Placental pericyte (primary cell): Measurements from ENCODE around the gene CREB3L1. TPM values are rescaled to one million over a fixed set of nuclear protein-coding genes. Genes with fewer than 3 reads are reported as not detected.

Source experiments
- total RNA-seq: library from RNA; depleted of rRNA; stranded (reverse); fragments of >200 nt; gene quantifications from 2 replicates; pipeline ENCODE4 v1.2.3, GENCODE V29; 2012

Gene CREB3L1
- total RNA-seq: 56.9 and 68.6 TPM in 2 replicates

DNA sequence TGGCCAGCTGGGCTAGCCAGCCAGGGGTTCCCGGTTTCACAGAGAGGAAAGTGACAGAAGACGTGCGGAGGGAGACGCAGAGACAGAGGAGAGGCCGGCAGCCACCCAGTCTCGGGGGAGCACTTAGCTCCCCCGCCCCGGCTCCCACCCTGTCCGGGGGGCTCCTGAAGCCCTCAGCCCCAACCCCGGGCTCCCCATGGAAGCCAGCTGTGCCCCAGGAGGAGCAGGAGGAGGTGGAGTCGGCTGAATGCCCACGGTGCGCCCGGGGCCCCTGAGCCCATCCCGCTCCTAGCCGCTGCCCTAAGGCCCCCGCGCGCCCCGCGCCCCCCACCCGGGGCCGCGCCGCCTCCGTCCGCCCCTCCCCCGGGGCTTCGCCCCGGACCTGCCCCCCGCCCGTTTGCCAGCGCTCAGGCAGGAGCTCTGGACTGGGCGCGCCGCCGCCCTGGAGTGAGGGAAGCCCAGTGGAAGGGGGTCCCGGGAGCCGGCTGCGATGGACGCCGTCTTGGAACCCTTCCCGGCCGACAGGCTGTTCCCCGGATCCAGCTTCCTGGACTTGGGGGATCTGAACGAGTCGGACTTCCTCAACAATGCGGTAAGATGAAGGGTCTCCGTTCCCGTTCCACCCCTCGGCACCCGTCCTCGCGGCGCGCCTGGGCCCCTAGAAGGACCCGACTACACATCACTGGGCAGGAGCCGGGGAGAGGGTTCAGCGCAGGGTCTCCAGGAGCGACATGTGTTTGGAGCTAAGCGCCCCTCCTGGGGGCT, at the start of gene CREB3L1:
TSS of gene CREB3L1 (plus strand) at position 41 of the 765 bp plus-strand sequence. CDS start at position 491, 450 bp downstream.

DNA sequence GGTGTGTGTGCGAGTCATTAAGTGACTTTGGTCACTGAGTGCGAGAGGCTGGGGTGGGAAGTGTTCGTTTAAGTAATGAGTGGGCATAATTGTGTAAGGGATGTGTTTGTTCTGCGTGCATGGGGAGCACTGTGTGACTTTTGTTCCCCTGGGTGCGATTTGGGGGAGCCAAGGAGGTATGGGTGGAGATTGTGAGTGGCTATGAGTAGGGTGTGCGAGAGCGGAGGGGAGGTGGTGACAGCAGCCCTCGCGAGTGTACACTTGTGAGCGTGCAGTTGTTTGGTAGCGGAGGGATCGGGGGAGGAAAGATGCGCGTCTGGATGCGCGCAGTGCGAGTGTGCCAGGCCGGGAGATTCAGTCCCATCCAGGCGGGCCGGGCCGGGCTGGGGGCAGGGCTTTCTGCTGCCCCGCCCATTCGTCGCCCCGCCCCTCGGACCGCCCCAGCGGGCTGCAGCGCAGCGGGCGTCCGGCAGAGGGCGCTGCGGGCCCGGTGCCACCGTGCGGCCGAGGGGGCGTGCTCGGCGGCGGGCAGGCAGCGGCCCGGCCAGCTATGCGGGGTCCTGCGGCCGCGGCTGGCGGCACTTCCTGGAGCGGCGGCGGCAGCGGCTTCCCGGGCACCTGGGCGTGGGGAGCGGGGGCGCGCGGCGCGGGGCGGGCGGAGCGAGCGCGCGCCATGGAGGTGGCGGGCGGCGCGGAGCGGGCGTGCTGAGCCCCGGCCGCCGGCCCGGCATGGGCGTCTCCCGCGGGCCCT, 69.6 kb downstream of the CREB3L1 start, which contains the start of gene DGKZ:
TSS of gene DGKZ (plus strand) at position 578 of the 751 bp plus-strand sequence. CDS start 197 bp downstream, outside the sequence.

Other genes with a start within 250 kb of the CREB3L1 start
- gene PHF21A, start 156.2 kb upstream of the CREB3L1 start, total RNA-seq: 14.7 and 16.3 TPM in 2 replicates
- 48.8 and 86.6 TPM in 2 replicates for gene DGKZ, start 69.8 kb downstream of the CREB3L1 start, total RNA-seq
- gene MDK, start 104.0 kb downstream of the CREB3L1 start, total RNA-seq: 3.9 and 47.5 TPM in 2 replicates
- not detected in 2 replicates for gene CHRM4, start 114.1 kb downstream of the CREB3L1 start, total RNA-seq